GM12874 (cell line): ENCODE results near the gene DPP6.

Experiments
- CTCF ChIP-seq: IDR thresholded peaks from 2 replicates; pipeline ENCODE4 v1.5.1; 2011; ENCODE audit warnings: low read depth, mild to moderate bottlenecking, control low read depth, low read length, moderate library complexity; ENCODE audit not compliant: insufficient read depth

Gene DPP6

GRCh38 chr7:154212861-154213260 lies 160.7 kb downstream of the DPP6 start:
- no peak for TF ChIP-seq CTCF

- no peak for TF ChIP-seq CTCF
These were observed 165.6 kb downstream of the DPP6 start for GRCh38 chr7:154217688-154218340.

- no peak for TF ChIP-seq CTCF
These were observed 179.5 kb downstream of the DPP6 start for GRCh38 chr7:154231732-154232131.

- TF ChIP-seq CTCF, result no peak
These were observed 180.5 kb downstream of the DPP6 start for GRCh38 chr7:154232700-154233099.

- TF ChIP-seq CTCF, result no peak
These were observed 189.8 kb downstream of the DPP6 start for GRCh38 chr7:154241988-154242387.

- TF ChIP-seq CTCF, result no peak
These were observed 190.5 kb downstream of the DPP6 start for GRCh38 chr7:154242709-154243108.

- no peak for TF ChIP-seq CTCF
These were observed 199.8 kb downstream of the DPP6 start for GRCh38 chr7:154252046-154252445.
